ENCODE measurements around the gene ZNF688. TPM values are rescaled to one million over a fixed set of nuclear protein-coding genes. Genes with fewer than 3 reads are reported as not detected.
A peak's percentile ranks its signal among the peaks of the same experiment; 100 is the strongest.
"Not testable (repeated sequence)": the region's sequence is repeated elsewhere in the genome, so short reads cannot be mapped to it uniquely, and the experiment has no call there.

Gene ZNF688
- total RNA-seq, 4 donors from 2014 or later, result 17.6 to 33.4 (median 23.5) TPM

GRCh38 chr16:30526137-30526822 is 45.2 kb downstream of the ZNF688 start, which contains the start of gene ZNF768:
Gene ZNF768, minus strand, starts transcription at chr16:30526566. Its CDS starts 153 bp downstream, at chr16:30526413.
- Histone ChIP-seq H3K27me3 (no peaks in the 10 kb centered on the region), H3K4me3 (peak within 1 kb of the TSS; percentile 70 to 83 (median 82)), H3K9me3 (no peaks in the 10 kb centered on the region), H3K4me1 (peaks cover 18 to 44% (median 34%) of the 10 kb centered on the region in 4 donors), H3K36me3 (peaks cover 3 to 21% (median 15%) of the 10 kb centered on the region in 4 donors), H3K27ac (replicated peaks in 1 of 4) (peak within 1 kb of the TSS; percentile 97 to 98 (median 98))
- TF ChIP-seq EP300 (IDR thresholded peaks at IDR 0.05) (no peak), POLR2A (IDR thresholded peaks at IDR 0.05; ENCODE audit: low read depth) (no peak), CTCF (IDR thresholded peaks at IDR 0.05) (no peak), POLR2AphosphoS5 (IDR thresholded peaks at IDR 0.05) (no peak)
- DNase-seq (ENCODE audit: extremely low spot score), result no peak
- WGBS, result 10% methylated on average over 9 of the region's 73 CpGs
- intact Hi-C loops (cut with DNase I), result loop anchor here (2.0 kb wide), 1 partner anchor 79 kb away; no protein-coding TSS in a partner anchor

- Histone ChIP-seq H3K27ac (replicated peaks in 1 of 4) (peak overlapping the region; percentile 97 to 98 (median 98)), H3K27me3 (no peaks in the 10 kb centered on the region), H3K4me3 (peak overlapping the region; percentile 70 to 83 (median 82)), H3K4me1 (peaks cover 18 to 44% (median 34%) of the 10 kb centered on the region in 4 donors), H3K36me3 (peaks cover 3 to 16% (median 11%) of the 10 kb centered on the region in 4 donors), H3K9me3 (no peaks in the 10 kb centered on the region)
- intact Hi-C loops (cut with DNase I), result loop anchor here (2.0 kb wide), 1 partner anchor 79 kb away; no protein-coding TSS in a partner anchor
- TF ChIP-seq POLR2A (IDR thresholded peaks at IDR 0.05; ENCODE audit: low read depth) (no peak), POLR2AphosphoS5 (IDR thresholded peaks at IDR 0.05) (no peak), CTCF (IDR thresholded peaks at IDR 0.05) (no peak), EP300 (IDR thresholded peaks at IDR 0.05) (no peak)
- WGBS, result 30% methylated on average over 2 of the region's 4 CpGs
- no peak for DNase-seq (ENCODE audit: extremely low spot score)
These were observed 45.7 kb downstream of the ZNF688 start for GRCh38 chr16:30525844-30526136.

GRCh38 chr16:30524575-30525568 is 46.6 kb downstream of the ZNF688 start:
- H3K4me1 ChIP-seq, result peaks cover 18 to 44% (median 34%) of the 10 kb centered on the region in 4 donors
- H3K36me3 ChIP-seq, result peaks cover 3 to 11% (median 9%) of the 10 kb centered on the region in 4 donors
- H3K27ac ChIP-seq (replicated peaks in 1 of 4), result peak overlapping the region in 1 of 4 donors; percentile 97
- H3K4me3 ChIP-seq, result no peak overlapping the region
- H3K9me3 ChIP-seq, result no peaks in the 10 kb centered on the region
- DNase-seq (ENCODE audit: extremely low spot score), result no peak
- WGBS, result 95% methylated on average over 52 of the region's 60 CpGs
- no peak for TF ChIP-seq POLR2AphosphoS5 (IDR thresholded peaks at IDR 0.05)
- TF ChIP-seq EP300 (IDR thresholded peaks at IDR 0.05), result no peak
- no peak for TF ChIP-seq POLR2A (IDR thresholded peaks at IDR 0.05; ENCODE audit: low read depth)
- no peak for TF ChIP-seq CTCF (IDR thresholded peaks at IDR 0.05)
- intact Hi-C loops (cut with DNase I), result loop anchor here (5.0 kb wide), 1 partner anchor 93 kb away; the partner anchor contains the start of gene DCTPP1
- no peaks in the 10 kb centered on the region for H3K27me3 ChIP-seq

- Histone ChIP-seq H3K36me3 (peaks cover 3 to 11% (median 9%) of the 10 kb centered on the region in 4 donors), H3K27me3 (no peaks in the 10 kb centered on the region), H3K27ac (replicated peaks in 1 of 4) (no peak overlapping the region), H3K9me3 (no peaks in the 10 kb centered on the region), H3K4me3 (no peak overlapping the region), H3K4me1 (peaks cover 17 to 40% (median 33%) of the 10 kb centered on the region in 4 donors)
- intact Hi-C loops (cut with DNase I), result loop anchor here (5.0 kb wide), 1 partner anchor 92 kb away; the partner anchor contains the start of gene DCTPP1
- no peak for DNase-seq (ENCODE audit: extremely low spot score)
- 72% methylated on average over 26 of the region's 26 CpGs for WGBS
- TF ChIP-seq POLR2AphosphoS5 (IDR thresholded peaks at IDR 0.05) (peak in 1 of 2 donors; percentile 9), CTCF (IDR thresholded peaks at IDR 0.05) (no peak)
These were observed 47.5 kb downstream of the ZNF688 start for GRCh38 chr16:30523768-30524574.

- H3K27ac ChIP-seq (replicated peaks in 1 of 4); H3K9me3 ChIP-seq; H3K27me3 ChIP-seq; DNase-seq (ENCODE audit: extremely low spot score); H3K4me3 ChIP-seq: not testable (repeated sequence)
- 88% methylated on average over 12 of the region's 12 CpGs for WGBS
- peaks cover 3 to 11% (median 9%) of the 10 kb centered on the region in 4 donors for H3K36me3 ChIP-seq
- H3K4me1 ChIP-seq, result peaks cover 11 to 31% (median 23%) of the 10 kb centered on the region in 4 donors
- intact Hi-C loops (cut with DNase I), result loop anchor here (5.0 kb wide), 1 partner anchor 91 kb away; the partner anchor contains the start of gene DCTPP1
These were observed 48.6 kb downstream of the ZNF688 start for GRCh38 chr16:30522702-30523463.
